ENCODE measurements around the gene RXRB.
"Not testable (repeated sequence)": the region's sequence is repeated elsewhere in the genome, so short reads cannot be mapped to it uniquely, and the experiment has no call there.

Gene RXRB

GRCh38 chr6:33160728-33161344 is 39.6 kb downstream of the RXRB start:
- no peak for DNase-seq

- DNase-seq, result no peak
Measured at GRCh38 chr6:33160096-33160495, 40.4 kb downstream of the RXRB start.

DNA sequence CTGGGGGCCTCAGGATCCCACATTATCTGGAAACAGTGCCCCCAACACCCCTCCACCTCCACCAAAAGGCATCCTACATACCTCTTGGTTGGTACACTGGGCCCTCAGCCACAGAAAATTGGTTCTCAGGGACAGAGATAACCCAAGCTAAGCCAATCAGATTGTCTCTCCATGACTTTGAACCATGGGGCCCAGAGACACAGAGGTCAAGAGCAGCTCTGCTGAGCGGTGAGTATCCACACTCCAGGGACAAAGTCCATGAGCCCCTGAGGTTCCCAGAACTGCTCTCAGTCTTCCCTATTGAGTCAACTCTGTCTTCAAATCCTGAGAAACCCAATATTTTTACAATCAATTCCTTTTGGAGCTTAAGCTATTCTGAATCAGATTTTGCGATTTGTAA is 43.5 kb downstream of the RXRB start:
- DNase-seq, result no peak

- no peak for DNase-seq
Measured at GRCh38 chr6:33156561-33156960, 43.9 kb downstream of the RXRB start.

- DNase-seq, result no peak
Measured at GRCh38 chr6:33154349-33154748, 46.1 kb downstream of the RXRB start.

- no peak for DNase-seq
Measured at GRCh38 chr6:33151050-33151449, 49.4 kb downstream of the RXRB start.

DNA sequence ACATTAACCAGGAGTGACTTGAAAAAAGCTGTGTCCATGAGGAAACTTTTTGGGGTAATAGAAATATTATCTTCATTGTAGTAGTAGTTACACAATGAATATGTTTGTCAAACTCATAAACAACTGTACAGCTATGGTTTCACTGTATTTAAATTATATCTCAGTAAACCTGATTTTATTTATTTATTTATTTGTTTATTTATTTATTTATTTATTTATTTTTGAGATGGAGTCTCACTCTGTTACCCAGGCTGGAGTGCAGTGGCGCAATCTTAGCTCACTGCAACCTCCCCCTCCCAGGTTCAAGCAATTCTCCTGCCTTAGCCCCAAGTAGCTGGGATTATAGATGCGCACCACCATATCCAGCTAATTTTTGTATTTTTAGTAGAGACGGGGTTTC is 49.9 kb downstream of the RXRB start:
- not testable (repeated sequence) for DNase-seq

GRCh38 chr6:33147807-33148666 is 52.4 kb downstream of the RXRB start:
- DNase-seq, result peak; percentile 18

GRCh38 chr6:33144373-33144772 is 56.1 kb downstream of the RXRB start:
- no peak for DNase-seq

All from NCI-H526 treated with DMSO at 0.1 percent for 48 hours (cell line).